Tibial nerve (tissue), 4 donors: ENCODE data around the gene ARHGAP26. TPM values are rescaled to one million over a fixed set of nuclear protein-coding genes. Genes with fewer than 3 reads are reported as not detected.

Experiments used
- DNase-seq, 2 donors: peaks; one replicate each; pipeline ENCODE4 v3.0.0-alpha.2; 2019; ENCODE audit warnings: low spot score in 2 of 2
- H3K27ac ChIP-seq, 4 donors: fragments of 200-600 bp; sonication (generic) in 3 of 4; one replicate each; pipeline ENCODE4 v1.5.1; 2017 to 2019; ENCODE audit warnings: mild to moderate bottlenecking in 1 of 4
- H3K27me3 ChIP-seq, 2 donors: fragments of 200-600 bp; sonication (generic) in 1 of 2; one replicate each; pipeline versions ENCODE4 v1.5.1 to v1.6.0; 2017 to 2019
- H3K36me3 ChIP-seq, 3 donors: fragments of 200-600 bp; sonication (generic); one replicate each; pipeline ENCODE4 v1.5.1; 2018 to 2019
- H3K4me1 ChIP-seq, 4 donors: fragments of 200-600 bp; sonication (generic) in 3 of 4; one replicate each; pipeline ENCODE4 v1.5.1; 2017 to 2019
- H3K4me3 ChIP-seq, 4 donors: fragments of 200-600 bp; sonication (generic) in 3 of 4; one replicate each; pipeline ENCODE4 v1.5.1; 2017 to 2019; ENCODE audit warnings: mild to moderate bottlenecking in 1 of 4, moderate library complexity in 1 of 4
- H3K9me3 ChIP-seq, 4 donors: fragments of 200-600 bp; sonication (generic) in 3 of 4; one replicate each; pipeline ENCODE4 v1.5.1; 2017 to 2019
- EP300 ChIP-seq, 2 donors: sonication (generic); formaldehyde crosslinking; IDR thresholded peaks; one replicate each; pipeline ENCODE4 v1.6.1; 2017; ENCODE audit warnings: antibody characterized with exemption in 2 of 2, mild to moderate bottlenecking in 1 of 2
- POLR2A ChIP-seq, 2 donors: fragments of 450-650 bp; IDR thresholded peaks; one replicate each; pipeline ENCODE4 v1.6.1; 2017; ENCODE audit warnings: antibody characterized with exemption in 2 of 2, mild to moderate bottlenecking in 2 of 2, moderate library complexity in 2 of 2
- WGBS, 2 donors: methylation state at CpG; one replicate each; pipeline ENCODE4 v1.1.5; 2018; 5-methylcytosine and 5-hydroxymethylcytosine counted together
- total RNA-seq, 4 donors: library from RNA; depleted of rRNA; stranded (reverse); fragments of >200 nt; gene quantifications; one replicate each; pipeline ENCODE4 v1.1.0, GENCODE V29; 2016
- TF ChIP-seq, protein P1 (sequence below), 5 experiments: fragments of 200-600 bp in 3 of 5; fragments of 450-650 bp in 2 of 5; sonication (generic) in 3 of 5; IDR thresholded peaks; one replicate each; pipeline ENCODE4 v1.5.1; 2016 to 2019; ENCODE audit warnings: antibody characterized with exemption in 5 of 5, mild to moderate bottlenecking in 3 of 5, moderate library complexity in 2 of 5

ARHGAP26 gene
- total RNA-seq, 4 donors from 2014 or later, result 33.7 to 77.8 (median 57.8) TPM

DNA sequence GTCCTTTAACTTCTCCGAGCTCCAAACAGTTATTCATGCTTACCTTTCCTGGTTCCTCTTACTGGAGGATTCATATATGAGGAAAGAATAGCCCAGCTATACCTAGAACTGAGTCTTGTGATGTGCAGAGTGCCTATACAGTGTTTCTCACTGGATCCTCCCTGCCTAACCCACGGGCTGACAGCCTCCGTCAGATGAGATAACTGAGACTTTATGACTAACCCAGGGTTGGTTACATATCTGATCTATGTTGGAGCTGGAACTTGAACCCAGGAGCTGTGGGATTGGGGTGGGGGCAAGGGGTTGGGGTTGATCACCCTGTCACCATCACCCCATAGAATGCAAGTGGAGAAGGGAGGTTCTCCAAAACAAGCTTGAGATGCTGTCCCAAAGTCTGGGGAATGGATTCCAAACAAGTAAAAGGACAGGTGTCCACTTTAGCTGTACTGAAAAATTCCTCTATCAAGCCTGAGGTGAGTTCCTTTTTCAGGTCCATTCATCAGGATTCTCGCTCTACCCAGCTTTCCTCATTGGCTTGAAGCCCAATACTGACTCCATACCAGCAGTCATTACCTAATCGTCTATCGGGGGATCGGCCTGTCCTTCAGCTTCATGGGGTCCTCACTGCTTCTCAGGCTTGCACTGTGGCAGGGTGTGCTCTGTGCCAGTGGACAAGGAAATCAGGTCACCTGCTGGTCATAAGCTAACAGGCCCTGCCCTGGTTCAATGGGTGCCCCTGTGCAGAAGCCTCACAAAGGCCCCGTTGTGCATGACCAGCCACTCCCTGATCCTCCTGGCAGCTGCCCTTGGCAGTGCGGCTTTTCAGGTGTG is 100.6 kb downstream of the ARHGAP26 start:
- Histone ChIP-seq H3K27ac (peak overlapping the region in 1 of 4 donors; percentile 21), H3K27me3 (no peaks in the 10 kb centered on the region), H3K36me3 (no peaks in the 10 kb centered on the region), H3K4me3 (no peak overlapping the region), H3K4me1 (peaks cover 0 to 92% (median 38%) of the 10 kb centered on the region in 4 donors), H3K9me3 (no peaks in the 10 kb centered on the region)
- 81 to 86% methylated on average over 9 of the region's 9 CpGs for WGBS, 2 donors
- TF ChIP-seq, protein P1, sequence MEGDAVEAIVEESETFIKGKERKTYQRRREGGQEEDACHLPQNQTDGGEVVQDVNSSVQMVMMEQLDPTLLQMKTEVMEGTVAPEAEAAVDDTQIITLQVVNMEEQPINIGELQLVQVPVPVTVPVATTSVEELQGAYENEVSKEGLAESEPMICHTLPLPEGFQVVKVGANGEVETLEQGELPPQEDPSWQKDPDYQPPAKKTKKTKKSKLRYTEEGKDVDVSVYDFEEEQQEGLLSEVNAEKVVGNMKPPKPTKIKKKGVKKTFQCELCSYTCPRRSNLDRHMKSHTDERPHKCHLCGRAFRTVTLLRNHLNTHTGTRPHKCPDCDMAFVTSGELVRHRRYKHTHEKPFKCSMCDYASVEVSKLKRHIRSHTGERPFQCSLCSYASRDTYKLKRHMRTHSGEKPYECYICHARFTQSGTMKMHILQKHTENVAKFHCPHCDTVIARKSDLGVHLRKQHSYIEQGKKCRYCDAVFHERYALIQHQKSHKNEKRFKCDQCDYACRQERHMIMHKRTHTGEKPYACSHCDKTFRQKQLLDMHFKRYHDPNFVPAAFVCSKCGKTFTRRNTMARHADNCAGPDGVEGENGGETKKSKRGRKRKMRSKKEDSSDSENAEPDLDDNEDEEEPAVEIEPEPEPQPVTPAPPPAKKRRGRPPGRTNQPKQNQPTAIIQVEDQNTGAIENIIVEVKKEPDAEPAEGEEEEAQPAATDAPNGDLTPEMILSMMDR (IDR thresholded peaks at IDR 0.05), result no peak
- TF ChIP-seq EP300 (IDR thresholded peaks at IDR 0.05) (no peak), POLR2A (IDR thresholded peaks at IDR 0.05) (no peak)
- DNase-seq, result no peak

DNA sequence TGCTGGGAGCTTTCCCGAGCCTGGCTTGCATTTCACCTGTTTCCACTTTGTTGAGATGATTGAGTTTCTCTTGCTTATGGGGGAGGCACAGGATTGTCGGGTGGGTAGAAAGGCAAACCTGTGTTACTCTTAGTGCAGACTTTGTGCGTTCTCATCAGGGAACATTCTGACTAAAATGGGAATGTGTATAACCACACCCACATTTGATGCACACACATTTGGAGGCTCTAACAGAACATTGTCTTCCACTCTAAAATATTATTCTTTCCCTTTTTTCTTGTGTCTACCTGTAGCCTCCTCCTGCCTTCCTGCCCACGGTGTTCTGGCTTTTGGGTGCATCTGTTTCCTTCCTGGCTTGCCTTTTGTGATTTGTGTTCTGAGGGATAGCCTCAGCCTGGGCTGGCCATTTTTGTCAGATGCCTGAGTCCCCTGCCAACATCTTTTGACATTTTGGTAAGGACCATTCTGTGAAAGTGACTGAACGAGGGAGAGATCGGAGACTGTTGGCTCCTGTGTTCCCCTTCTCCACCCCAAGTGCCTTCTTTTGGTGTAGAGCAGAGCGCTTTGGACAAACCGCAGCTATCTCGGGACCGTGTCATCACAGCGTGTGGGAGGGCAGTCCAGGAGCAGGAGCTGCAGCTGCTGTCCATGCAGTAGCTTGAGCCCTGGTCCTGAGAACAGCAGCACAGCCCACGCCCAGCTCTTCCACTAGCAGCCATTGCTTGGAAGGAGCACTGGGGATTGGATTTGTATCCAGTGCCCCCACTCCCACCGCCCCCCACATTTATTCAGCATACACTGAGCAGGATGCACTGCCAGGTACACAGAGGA is 101.4 kb downstream of the ARHGAP26 start:
- H3K4me1 ChIP-seq, result peaks cover 0 to 91% (median 38%) of the 10 kb centered on the region in 4 donors
- TF ChIP-seq, protein P1 (IDR thresholded peaks at IDR 0.05), result no peak
- DNase-seq, result no peak
- no peaks in the 10 kb centered on the region for H3K27me3 ChIP-seq
- no peaks in the 10 kb centered on the region for H3K36me3 ChIP-seq
- WGBS, 2 donors, result 65 to 71% methylated on average over 13 of the region's 13 CpGs
- H3K9me3 ChIP-seq, result no peaks in the 10 kb centered on the region
- H3K4me3 ChIP-seq, result no peak overlapping the region
- peak overlapping the region in 2 of 4 donors; percentile 9 to 41 for H3K27ac ChIP-seq

DNA sequence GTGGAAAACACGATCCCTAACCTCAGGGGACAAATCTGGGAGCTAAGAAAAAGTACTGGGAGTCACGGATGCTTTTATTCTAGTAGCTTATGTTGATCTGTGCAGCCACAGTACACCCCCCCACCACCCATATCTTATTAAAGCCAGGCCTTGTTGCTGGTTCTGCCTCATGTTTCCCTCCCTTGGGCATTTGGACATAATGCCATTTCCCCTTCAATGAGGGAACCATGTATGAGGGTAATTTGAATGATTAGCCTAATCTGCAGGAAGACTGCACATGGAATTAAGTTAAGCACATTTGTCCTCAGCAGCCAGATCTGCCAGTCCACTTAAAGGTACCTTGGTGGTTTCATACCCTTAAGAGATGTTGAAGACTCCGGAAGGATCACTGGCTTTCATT is 102.0 kb downstream of the ARHGAP26 start:
- Histone ChIP-seq H3K27me3 (no peaks in the 10 kb centered on the region), H3K4me3 (no peak overlapping the region), H3K36me3 (no peaks in the 10 kb centered on the region), H3K27ac (peak overlapping the region in 2 of 4 donors; percentile 9 to 41), H3K9me3 (no peaks in the 10 kb centered on the region), H3K4me1 (peaks cover 0 to 85% (median 38%) of the 10 kb centered on the region in 4 donors)
- 79% methylated on average over 3 of the region's 3 CpGs for WGBS, 2 donors
- TF ChIP-seq POLR2A (IDR thresholded peaks at IDR 0.05) (no peak), EP300 (IDR thresholded peaks at IDR 0.05) (no peak)
- TF ChIP-seq, protein P1 (IDR thresholded peaks at IDR 0.05), result no peak
- DNase-seq, result no peak

DNA sequence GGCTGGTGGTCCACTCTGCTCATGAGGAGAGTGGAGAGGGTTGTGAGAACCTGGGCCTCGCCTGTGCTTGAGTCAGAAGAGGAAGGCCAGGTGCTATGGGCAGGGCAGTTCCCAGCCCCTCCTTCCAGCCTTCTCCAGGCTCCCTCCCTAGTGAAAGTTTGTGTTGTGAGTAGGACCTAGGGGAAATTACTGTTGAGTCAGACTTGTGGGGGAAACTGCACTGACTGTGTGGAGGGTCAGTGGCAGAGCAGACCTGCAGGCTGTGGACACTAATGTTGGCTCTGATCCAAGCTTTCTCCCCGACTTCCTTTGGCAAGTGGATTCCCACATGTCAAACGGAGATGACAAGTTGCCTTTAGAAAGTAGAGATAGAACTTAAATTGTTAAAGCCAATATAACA is 102.6 kb downstream of the ARHGAP26 start:
- no peak overlapping the region for H3K4me3 ChIP-seq
- DNase-seq, result no peak
- H3K27me3 ChIP-seq, result no peaks in the 10 kb centered on the region
- 49 to 59% methylated on average over 3 of the region's 3 CpGs for WGBS, 2 donors
- peaks cover 0 to 82% (median 40%) of the 10 kb centered on the region in 4 donors for H3K4me1 ChIP-seq
- H3K27ac ChIP-seq, result no peak overlapping the region
- H3K36me3 ChIP-seq, result no peaks in the 10 kb centered on the region
- no peak for TF ChIP-seq EP300 (IDR thresholded peaks at IDR 0.05)
- TF ChIP-seq, protein P1 (IDR thresholded peaks at IDR 0.05), result no peak
- TF ChIP-seq POLR2A (IDR thresholded peaks at IDR 0.05), result no peak
- H3K9me3 ChIP-seq, result no peaks in the 10 kb centered on the region

DNA sequence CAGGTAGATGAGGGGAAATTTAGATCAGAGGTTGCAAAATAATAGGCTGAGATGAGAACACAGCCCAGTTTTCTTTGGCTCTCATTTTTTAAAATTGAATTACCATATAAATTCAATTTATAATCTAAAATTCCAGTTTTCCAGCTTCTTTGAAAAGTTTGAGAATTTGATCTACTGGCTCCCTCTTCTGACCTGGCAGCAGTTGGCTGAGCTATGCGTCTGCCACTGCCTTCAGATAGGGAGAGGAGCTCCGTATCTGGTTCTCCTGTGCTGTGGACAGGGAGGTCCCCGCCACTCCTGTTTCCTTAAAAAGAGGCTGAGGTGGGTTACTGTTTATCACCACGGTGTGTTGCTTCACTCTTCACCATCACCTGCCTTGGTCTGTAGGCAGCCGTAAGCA is 103.7 kb downstream of the ARHGAP26 start:
- DNase-seq, result no peak
- no peak overlapping the region for H3K27ac ChIP-seq
- H3K27me3 ChIP-seq, result no peaks in the 10 kb centered on the region
- H3K36me3 ChIP-seq, result no peaks in the 10 kb centered on the region
- peaks cover 0 to 82% (median 40%) of the 10 kb centered on the region in 4 donors for H3K4me1 ChIP-seq
- no peak overlapping the region for H3K4me3 ChIP-seq
- no peaks in the 10 kb centered on the region for H3K9me3 ChIP-seq
- 72 to 82% methylated on average over 5 of the region's 5 CpGs for WGBS, 2 donors
- no peak for TF ChIP-seq POLR2A (IDR thresholded peaks at IDR 0.05)
- TF ChIP-seq, protein P1 (IDR thresholded peaks at IDR 0.05), result peak in 1 of 5 experiments; percentile 23
- TF ChIP-seq EP300 (IDR thresholded peaks at IDR 0.05), result no peak
